ENCODE results near the gene TOR4A.

Gene TOR4A

DNA sequence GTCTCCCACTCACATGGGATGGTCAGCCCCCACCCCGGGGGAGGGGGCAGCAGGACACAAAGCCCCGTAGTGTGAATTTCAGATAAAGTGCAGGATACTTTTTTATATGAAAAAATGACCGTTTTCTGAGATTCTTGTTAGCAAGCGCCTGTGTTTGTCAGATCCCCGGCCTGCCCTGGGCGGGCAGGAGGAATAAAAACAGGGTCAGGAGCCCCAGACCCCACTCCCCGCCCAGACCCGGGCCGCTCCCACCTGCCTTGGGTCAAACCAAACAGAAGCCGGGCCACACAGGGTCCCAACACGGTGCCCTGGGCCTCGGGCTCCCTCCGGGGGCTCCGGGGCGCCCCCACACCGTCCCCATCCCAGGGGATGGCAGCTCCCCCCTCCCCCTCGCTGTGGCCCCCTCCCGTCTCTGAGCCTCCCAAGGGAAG lies 38.1 kb downstream of the TOR4A start:
- Histone ChIP-seq H3K27ac (ENCODE audit: insufficient read depth, low read length, poor library complexity, severe bottlenecking) (no peak overlapping the region), H3K27me3 (replicated peaks; ENCODE audit: control insufficient read depth, insufficient read depth, low read length, poor library complexity, severe bottlenecking) (peaks cover 10% of the 10 kb centered on the region), H3K36me3 (ENCODE audit: control insufficient read depth, insufficient read depth, low read length) (no peaks in the 10 kb centered on the region), H3K9me3 (ENCODE audit: control insufficient read depth, low read length) (no peaks in the 10 kb centered on the region), H3K4me1 (ENCODE audit: control insufficient read depth, insufficient read depth, low read length, poor library complexity, severe bottlenecking) (peaks cover 11% of the 10 kb centered on the region), H3K4me3 (ENCODE audit: insufficient read depth, low read depth, low read length, poor library complexity, severe bottlenecking) (no peak overlapping the region)
- DNase-seq, result no peak

DNA sequence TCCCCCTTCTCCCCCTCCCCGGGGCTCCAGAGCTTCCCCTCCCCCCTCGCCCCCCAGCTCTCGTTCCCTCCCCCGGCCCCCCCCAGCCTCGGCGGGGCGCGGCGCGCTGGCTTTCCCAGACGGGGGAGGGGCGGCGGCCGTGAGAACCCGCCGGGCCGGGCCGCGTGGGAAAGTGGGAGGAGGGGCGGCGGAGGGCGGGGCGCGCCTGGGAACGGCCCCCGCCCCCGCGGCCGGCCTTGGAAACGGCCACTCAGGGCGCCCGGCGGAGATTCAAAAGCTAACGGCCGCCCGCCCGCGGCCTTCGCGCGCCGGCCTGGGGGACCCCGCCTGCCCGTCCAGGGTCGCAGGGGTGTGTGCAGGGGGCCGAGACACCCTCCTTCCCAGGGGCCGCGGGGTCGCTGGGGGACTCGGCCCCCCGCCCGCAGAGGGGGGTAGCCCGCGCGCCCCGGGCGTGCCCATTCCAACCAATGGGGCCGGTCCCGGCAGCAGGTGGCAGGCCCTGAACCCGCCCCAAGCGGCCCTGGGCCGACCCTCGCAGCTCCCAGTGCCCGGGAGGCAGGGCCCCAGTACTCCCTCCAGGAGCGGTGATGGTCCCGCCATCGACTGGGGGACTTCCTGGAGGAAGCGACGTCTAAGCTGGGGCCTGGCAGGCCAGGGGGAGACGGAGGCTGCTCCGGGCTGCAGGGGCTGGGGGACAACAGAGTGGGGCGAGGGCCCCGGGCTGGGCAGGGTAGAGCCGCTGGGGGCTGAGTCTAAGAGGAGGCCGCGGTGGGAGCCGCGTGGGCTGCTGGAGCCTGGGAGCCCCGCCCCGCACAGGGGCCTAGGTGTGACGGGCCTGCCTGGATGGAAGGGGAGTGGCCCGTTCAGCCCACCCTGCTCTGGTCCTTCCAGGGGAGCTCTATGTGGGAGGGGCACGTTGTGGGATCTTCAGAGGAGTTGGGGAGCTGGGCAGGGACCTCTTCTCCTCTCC lies 38.8 kb downstream of the TOR4A start:
- H3K9me3 ChIP-seq (ENCODE audit: control insufficient read depth, low read length), result no peaks in the 10 kb centered on the region
- H3K4me3 ChIP-seq (ENCODE audit: insufficient read depth, low read depth, low read length, poor library complexity, severe bottlenecking), result no peak overlapping the region
- H3K27ac ChIP-seq (ENCODE audit: insufficient read depth, low read length, poor library complexity, severe bottlenecking), result no peak overlapping the region
- peaks cover 10% of the 10 kb centered on the region for H3K27me3 ChIP-seq (replicated peaks; ENCODE audit: control insufficient read depth, insufficient read depth, low read length, poor library complexity, severe bottlenecking)
- no peak for DNase-seq
- H3K4me1 ChIP-seq (ENCODE audit: control insufficient read depth, insufficient read depth, low read length, poor library complexity, severe bottlenecking), result peaks cover 17% of the 10 kb centered on the region
- H3K36me3 ChIP-seq (ENCODE audit: control insufficient read depth, insufficient read depth, low read length), result no peaks in the 10 kb centered on the region

- H3K27me3 ChIP-seq (replicated peaks; ENCODE audit: control insufficient read depth, insufficient read depth, low read length, poor library complexity, severe bottlenecking), result peaks cover 10% of the 10 kb centered on the region
- no peaks in the 10 kb centered on the region for H3K36me3 ChIP-seq (ENCODE audit: control insufficient read depth, insufficient read depth, low read length)
- H3K9me3 ChIP-seq (ENCODE audit: control insufficient read depth, low read length), result no peaks in the 10 kb centered on the region
- DNase-seq, result no peak
- H3K4me1 ChIP-seq (ENCODE audit: control insufficient read depth, insufficient read depth, low read length, poor library complexity, severe bottlenecking), result peaks cover 17% of the 10 kb centered on the region
- no peak overlapping the region for H3K27ac ChIP-seq (ENCODE audit: insufficient read depth, low read length, poor library complexity, severe bottlenecking)
- no peak overlapping the region for H3K4me3 ChIP-seq (ENCODE audit: insufficient read depth, low read depth, low read length, poor library complexity, severe bottlenecking)
Measured at GRCh38 chr9:137317021-137317717, 39.6 kb downstream of the TOR4A start.

- Histone ChIP-seq H3K4me3 (ENCODE audit: insufficient read depth, low read depth, low read length, poor library complexity, severe bottlenecking) (no peak overlapping the region), H3K27me3 (replicated peaks; ENCODE audit: control insufficient read depth, insufficient read depth, low read length, poor library complexity, severe bottlenecking) (peaks cover 10% of the 10 kb centered on the region), H3K27ac (ENCODE audit: insufficient read depth, low read length, poor library complexity, severe bottlenecking) (no peak overlapping the region), H3K36me3 (ENCODE audit: control insufficient read depth, insufficient read depth, low read length) (no peaks in the 10 kb centered on the region), H3K4me1 (ENCODE audit: control insufficient read depth, insufficient read depth, low read length, poor library complexity, severe bottlenecking) (peaks cover 17% of the 10 kb centered on the region), H3K9me3 (ENCODE audit: control insufficient read depth, low read length) (no peaks in the 10 kb centered on the region)
- no peak for DNase-seq
Measured at GRCh38 chr9:137317718-137318511, 40.4 kb downstream of the TOR4A start.

DNA sequence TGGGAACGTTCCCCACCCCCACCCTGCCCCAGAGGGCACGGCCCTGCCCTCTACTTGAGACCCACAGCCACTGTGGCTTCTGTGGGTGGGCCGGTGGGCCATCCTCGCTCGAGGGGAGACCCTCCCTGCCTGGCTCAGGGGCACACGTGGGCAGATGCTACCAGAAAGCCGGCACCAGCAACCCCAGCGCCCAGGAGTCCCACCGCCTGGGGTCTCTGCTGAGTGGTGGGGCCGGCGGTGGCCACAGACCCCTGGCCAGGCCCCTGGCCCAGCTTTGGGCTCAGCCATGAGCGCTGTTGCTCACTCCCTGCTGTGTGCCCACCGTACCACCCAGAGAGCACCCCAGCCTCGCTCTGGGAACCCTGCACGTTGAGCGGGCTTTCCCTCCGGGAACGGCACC lies 41.1 kb downstream of the TOR4A start:
- H3K4me3 ChIP-seq (ENCODE audit: insufficient read depth, low read depth, low read length, poor library complexity, severe bottlenecking), result no peak overlapping the region
- peaks cover 10% of the 10 kb centered on the region for H3K27me3 ChIP-seq (replicated peaks; ENCODE audit: control insufficient read depth, insufficient read depth, low read length, poor library complexity, severe bottlenecking)
- H3K4me1 ChIP-seq (ENCODE audit: control insufficient read depth, insufficient read depth, low read length, poor library complexity, severe bottlenecking), result peaks cover 17% of the 10 kb centered on the region
- no peaks in the 10 kb centered on the region for H3K9me3 ChIP-seq (ENCODE audit: control insufficient read depth, low read length)
- H3K27ac ChIP-seq (ENCODE audit: insufficient read depth, low read length, poor library complexity, severe bottlenecking), result no peak overlapping the region
- DNase-seq, result no peak
- no peaks in the 10 kb centered on the region for H3K36me3 ChIP-seq (ENCODE audit: control insufficient read depth, insufficient read depth, low read length)

DNA sequence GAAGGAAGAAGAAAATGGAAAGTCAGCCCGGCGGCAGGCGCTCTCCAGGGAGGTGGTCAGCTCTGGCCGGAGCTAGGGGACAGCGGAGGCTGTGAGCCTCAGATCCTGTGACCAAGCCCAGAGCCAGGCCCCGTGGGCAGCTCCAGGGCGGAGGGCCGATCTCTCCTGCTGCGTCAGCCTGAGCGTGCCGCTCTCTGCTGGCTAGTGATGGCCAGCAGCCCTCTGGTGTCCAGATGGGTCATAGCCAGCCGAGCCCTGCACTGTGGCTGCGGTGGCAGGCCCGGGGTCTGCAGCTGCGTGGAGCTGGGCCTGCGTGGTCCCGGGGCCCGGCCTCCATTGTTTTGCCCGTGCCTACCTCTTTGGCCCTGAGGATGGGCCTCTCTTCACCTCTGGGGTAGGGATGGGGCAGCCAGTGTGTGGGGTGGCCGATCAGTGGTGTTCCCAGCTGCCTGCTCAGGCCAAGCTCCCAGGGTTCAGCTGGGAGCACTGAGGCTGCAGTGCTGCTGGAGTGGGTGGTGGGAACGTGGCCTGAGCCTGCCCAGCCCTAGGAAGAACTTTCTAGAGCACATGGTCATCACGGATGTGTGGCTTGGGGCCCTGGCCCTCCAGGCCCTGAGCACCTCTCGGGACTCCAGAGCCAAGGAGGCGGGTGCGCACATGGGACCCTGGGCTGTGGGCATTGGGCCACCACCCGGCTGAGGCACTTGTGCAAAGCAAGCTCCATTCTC lies 41.6 kb downstream of the TOR4A start:
- peaks cover 17% of the 10 kb centered on the region for H3K4me1 ChIP-seq (ENCODE audit: control insufficient read depth, insufficient read depth, low read length, poor library complexity, severe bottlenecking)
- DNase-seq, result no peak
- H3K27me3 ChIP-seq (replicated peaks; ENCODE audit: control insufficient read depth, insufficient read depth, low read length, poor library complexity, severe bottlenecking), result peaks cover 10% of the 10 kb centered on the region
- no peaks in the 10 kb centered on the region for H3K36me3 ChIP-seq (ENCODE audit: control insufficient read depth, insufficient read depth, low read length)
- no peak overlapping the region for H3K4me3 ChIP-seq (ENCODE audit: insufficient read depth, low read depth, low read length, poor library complexity, severe bottlenecking)
- no peaks in the 10 kb centered on the region for H3K9me3 ChIP-seq (ENCODE audit: control insufficient read depth, low read length)
- H3K27ac ChIP-seq (ENCODE audit: insufficient read depth, low read length, poor library complexity, severe bottlenecking), result no peak overlapping the region

GRCh38 chr9:137319739-137320551 lies 42.4 kb downstream of the TOR4A start:
- H3K27ac ChIP-seq (ENCODE audit: insufficient read depth, low read length, poor library complexity, severe bottlenecking), result no peak overlapping the region
- H3K27me3 ChIP-seq (replicated peaks; ENCODE audit: control insufficient read depth, insufficient read depth, low read length, poor library complexity, severe bottlenecking), result peaks cover 10% of the 10 kb centered on the region
- H3K4me3 ChIP-seq (ENCODE audit: insufficient read depth, low read depth, low read length, poor library complexity, severe bottlenecking), result no peak overlapping the region
- no peak for DNase-seq
- peaks cover 17% of the 10 kb centered on the region for H3K4me1 ChIP-seq (ENCODE audit: control insufficient read depth, insufficient read depth, low read length, poor library complexity, severe bottlenecking)
- H3K9me3 ChIP-seq (ENCODE audit: control insufficient read depth, low read length), result no peaks in the 10 kb centered on the region
- H3K36me3 ChIP-seq (ENCODE audit: control insufficient read depth, insufficient read depth, low read length), result no peaks in the 10 kb centered on the region

GRCh38 chr9:137320555-137321384 lies 43.2 kb downstream of the TOR4A start:
- Histone ChIP-seq H3K4me1 (ENCODE audit: control insufficient read depth, insufficient read depth, low read length, poor library complexity, severe bottlenecking) (peaks cover 14% of the 10 kb centered on the region), H3K9me3 (ENCODE audit: control insufficient read depth, low read length) (no peaks in the 10 kb centered on the region), H3K27me3 (replicated peaks; ENCODE audit: control insufficient read depth, insufficient read depth, low read length, poor library complexity, severe bottlenecking) (peaks cover 8% of the 10 kb centered on the region), H3K27ac (ENCODE audit: insufficient read depth, low read length, poor library complexity, severe bottlenecking) (no peak overlapping the region), H3K36me3 (ENCODE audit: control insufficient read depth, insufficient read depth, low read length) (no peaks in the 10 kb centered on the region), H3K4me3 (ENCODE audit: insufficient read depth, low read depth, low read length, poor library complexity, severe bottlenecking) (no peak overlapping the region)
- DNase-seq, result no peak

All from effector memory CD4-positive, alpha-beta T cell (primary cell).